ENCODE results near the gene CAPZA2. TPM values are rescaled to one million over a fixed set of nuclear protein-coding genes. Genes with fewer than 3 reads are reported as not detected.
A peak's percentile ranks its signal among the peaks of the same experiment; 100 is the strongest.

CAPZA2 gene
- total and polyA plus RNA-seq, 9 of the 15 experiments (the other 6 are each of a cell fraction or from before 2014, with no cell fraction given) = 67.0 to 524 (median 176) TPM

DNA sequence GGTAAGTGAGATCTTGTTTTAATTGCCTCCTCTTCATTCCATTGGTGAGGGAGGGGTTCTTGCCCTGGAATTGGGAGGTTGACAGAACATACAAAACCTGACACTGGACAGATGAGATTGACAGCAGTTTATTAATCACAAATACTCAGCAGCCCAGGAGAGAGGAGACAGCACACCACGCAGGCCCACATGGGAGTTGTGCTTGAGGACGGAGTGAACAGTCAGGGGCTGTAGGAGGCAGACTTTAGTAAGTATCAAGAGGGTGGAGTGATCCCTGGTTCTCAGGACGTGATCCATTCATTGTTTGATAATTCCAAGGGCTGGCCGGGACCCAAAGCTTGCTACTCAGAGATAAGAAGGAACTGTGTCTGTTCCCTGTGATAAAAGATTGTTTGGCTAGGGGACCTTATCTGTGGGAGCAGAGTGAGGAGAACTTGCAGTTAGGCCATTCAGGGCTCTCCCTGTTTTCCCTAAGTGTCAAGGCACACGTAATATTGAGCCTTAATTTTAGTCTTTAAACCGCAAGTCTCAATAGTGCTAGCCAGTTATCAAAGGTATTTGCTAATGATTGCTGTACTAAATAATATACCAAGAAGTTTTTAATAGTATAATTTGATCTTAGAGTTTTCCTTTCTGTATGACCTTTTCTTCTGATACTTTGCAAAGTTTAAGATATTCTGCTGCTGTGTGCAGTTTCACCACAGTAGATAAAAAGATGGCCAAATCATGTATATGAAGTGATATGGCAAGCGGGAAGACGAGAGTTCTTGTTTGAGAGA lies 14.5 kb downstream of the CAPZA2 start (continued):
- TF ChIP-seq ZNF699 (CRISPR knock-in tag; IDR thresholded peaks at IDR 0.05; ENCODE audit: insufficient replicate concordance) (no peak), BACH1 (tag; IDR thresholded peaks at IDR 0.05) (peak; percentile 94; the same call in 1 of the 2 replicates), ZBED1 (IDR thresholded peaks at IDR 0.05) (peak; percentile 97), POLR2G (IDR thresholded peaks at IDR 0.05; ENCODE audit: low read depth, low read length) (no peak), POLR2AphosphoS5 (IDR thresholded peaks at IDR 0.05; ENCODE audit: control insufficient read depth, insufficient read depth, low read depth, low read length) (peak; percentile 100), TCF7L2 (IDR thresholded peaks at IDR 0.05; ENCODE audit: low read depth, low read length) (no peak; the same call in 1 of the 2 replicates), CREBBP (IDR thresholded peaks at IDR 0.05; ENCODE audit: low read depth, low read length) (no peak), NFXL1 (CRISPR knock-in tag; IDR thresholded peaks at IDR 0.05) (no peak), MTF1 (CRISPR knock-in tag; IDR thresholded peaks at IDR 0.05; ENCODE audit: borderline replicate concordance) (no peak), JUN (IDR thresholded peaks at IDR 0.05; ENCODE audit: borderline replicate concordance, low read depth, low read length) (peak; percentile 89), JUN (CRISPR knock-in tag; IDR thresholded peaks at IDR 0.05; ENCODE audit: borderline replicate concordance) (peak; percentile 42; the same call in 1 of the 2 replicates), ZBTB1 (CRISPR knock-in tag; IDR thresholded peaks at IDR 0.05; ENCODE audit: borderline replicate concordance, low read depth) (no peak)
- TF ChIP-seq, protein P1, sequence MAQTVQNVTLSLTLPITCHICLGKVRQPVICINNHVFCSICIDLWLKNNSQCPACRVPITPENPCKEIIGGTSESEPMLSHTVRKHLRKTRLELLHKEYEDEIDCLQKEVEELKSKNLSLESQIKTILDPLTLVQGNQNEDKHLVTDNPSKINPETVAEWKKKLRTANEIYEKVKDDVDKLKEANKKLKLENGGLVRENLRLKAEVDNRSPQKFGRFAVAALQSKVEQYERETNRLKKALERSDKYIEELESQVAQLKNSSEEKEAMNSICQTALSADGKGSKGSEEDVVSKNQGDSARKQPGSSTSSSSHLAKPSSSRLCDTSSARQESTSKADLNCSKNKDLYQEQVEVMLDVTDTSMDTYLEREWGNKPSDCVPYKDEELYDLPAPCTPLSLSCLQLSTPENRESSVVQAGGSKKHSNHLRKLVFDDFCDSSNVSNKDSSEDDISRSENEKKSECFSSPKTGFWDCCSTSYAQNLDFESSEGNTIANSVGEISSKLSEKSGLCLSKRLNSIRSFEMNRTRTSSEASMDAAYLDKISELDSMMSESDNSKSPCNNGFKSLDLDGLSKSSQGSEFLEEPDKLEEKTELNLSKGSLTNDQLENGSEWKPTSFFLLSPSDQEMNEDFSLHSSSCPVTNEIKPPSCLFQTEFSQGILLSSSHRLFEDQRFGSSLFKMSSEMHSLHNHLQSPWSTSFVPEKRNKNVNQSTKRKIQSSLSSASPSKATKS (CRISPR knock-in tag; IDR thresholded peaks at IDR 0.05) = no peak
- TF ChIP-seq, protein P2, sequence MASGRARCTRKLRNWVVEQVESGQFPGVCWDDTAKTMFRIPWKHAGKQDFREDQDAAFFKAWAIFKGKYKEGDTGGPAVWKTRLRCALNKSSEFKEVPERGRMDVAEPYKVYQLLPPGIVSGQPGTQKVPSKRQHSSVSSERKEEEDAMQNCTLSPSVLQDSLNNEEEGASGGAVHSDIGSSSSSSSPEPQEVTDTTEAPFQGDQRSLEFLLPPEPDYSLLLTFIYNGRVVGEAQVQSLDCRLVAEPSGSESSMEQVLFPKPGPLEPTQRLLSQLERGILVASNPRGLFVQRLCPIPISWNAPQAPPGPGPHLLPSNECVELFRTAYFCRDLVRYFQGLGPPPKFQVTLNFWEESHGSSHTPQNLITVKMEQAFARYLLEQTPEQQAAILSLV (tag; IDR thresholded peaks at IDR 0.05) = peak; percentile 58; the same call in 1 of the 2 replicates
- TF ChIP-seq, protein P3, sequence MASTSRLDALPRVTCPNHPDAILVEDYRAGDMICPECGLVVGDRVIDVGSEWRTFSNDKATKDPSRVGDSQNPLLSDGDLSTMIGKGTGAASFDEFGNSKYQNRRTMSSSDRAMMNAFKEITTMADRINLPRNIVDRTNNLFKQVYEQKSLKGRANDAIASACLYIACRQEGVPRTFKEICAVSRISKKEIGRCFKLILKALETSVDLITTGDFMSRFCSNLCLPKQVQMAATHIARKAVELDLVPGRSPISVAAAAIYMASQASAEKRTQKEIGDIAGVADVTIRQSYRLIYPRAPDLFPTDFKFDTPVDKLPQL (IDR thresholded peaks at IDR 0.05; ENCODE audit: extremely low read depth, insufficient read length) = no peak
- TF ChIP-seq, protein P4, sequence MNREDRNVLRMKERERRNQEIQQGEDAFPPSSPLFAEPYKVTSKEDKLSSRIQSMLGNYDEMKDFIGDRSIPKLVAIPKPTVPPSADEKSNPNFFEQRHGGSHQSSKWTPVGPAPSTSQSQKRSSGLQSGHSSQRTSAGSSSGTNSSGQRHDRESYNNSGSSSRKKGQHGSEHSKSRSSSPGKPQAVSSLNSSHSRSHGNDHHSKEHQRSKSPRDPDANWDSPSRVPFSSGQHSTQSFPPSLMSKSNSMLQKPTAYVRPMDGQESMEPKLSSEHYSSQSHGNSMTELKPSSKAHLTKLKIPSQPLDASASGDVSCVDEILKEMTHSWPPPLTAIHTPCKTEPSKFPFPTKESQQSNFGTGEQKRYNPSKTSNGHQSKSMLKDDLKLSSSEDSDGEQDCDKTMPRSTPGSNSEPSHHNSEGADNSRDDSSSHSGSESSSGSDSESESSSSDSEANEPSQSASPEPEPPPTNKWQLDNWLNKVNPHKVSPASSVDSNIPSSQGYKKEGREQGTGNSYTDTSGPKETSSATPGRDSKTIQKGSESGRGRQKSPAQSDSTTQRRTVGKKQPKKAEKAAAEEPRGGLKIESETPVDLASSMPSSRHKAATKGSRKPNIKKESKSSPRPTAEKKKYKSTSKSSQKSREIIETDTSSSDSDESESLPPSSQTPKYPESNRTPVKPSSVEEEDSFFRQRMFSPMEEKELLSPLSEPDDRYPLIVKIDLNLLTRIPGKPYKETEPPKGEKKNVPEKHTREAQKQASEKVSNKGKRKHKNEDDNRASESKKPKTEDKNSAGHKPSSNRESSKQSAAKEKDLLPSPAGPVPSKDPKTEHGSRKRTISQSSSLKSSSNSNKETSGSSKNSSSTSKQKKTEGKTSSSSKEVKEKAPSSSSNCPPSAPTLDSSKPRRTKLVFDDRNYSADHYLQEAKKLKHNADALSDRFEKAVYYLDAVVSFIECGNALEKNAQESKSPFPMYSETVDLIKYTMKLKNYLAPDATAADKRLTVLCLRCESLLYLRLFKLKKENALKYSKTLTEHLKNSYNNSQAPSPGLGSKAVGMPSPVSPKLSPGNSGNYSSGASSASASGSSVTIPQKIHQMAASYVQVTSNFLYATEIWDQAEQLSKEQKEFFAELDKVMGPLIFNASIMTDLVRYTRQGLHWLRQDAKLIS (CRISPR knock-in tag; IDR thresholded peaks at IDR 0.05) = peak; percentile 73; the same call in 1 of the 2 replicates
- TF ChIP-seq, protein P5, sequence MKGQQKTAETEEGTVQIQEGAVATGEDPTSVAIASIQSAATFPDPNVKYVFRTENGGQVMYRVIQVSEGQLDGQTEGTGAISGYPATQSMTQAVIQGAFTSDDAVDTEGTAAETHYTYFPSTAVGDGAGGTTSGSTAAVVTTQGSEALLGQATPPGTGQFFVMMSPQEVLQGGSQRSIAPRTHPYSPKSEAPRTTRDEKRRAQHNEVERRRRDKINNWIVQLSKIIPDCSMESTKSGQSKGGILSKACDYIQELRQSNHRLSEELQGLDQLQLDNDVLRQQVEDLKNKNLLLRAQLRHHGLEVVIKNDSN (CRISPR knock-in tag; IDR thresholded peaks at IDR 0.05) = 0 out of 2 replicates have a peak, but pooled peaks have one; percentile 6

Data from K562 (cell line).